GM21528 (cell line): ENCODE results near the gene DYNC1I1.

Experiments
- ATAC-seq: cut with Tn5 transposase; IDR thresholded peaks from one replicate; pipeline ENCODE4 v1.9.1; 2021; ENCODE audit warnings: mild to moderate bottlenecking, moderate library complexity; ENCODE audit not compliant: unreplicated experiment, low FRiP score

The DYNC1I1 gene

DNA sequence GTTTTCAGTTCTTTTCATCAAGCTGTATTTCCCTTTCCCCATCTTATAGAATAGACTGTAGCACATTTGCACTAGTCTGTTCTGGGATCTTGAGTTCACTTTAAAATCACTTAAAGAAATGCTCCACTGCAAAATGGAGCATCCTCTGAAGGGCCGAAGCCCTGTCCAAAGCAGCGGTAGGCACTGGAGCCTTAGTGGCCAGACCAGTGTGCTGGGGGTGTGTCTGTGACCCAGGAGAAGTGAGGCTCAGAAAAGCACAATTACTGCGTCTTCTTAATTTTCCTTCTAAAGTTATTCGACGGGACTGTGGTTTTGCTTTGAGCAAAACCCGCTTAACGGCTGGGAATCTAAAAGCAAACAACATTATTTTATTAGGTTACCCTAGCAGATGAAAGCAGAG is 343.8 kb downstream of the DYNC1I1 start:
- ATAC-seq, result no peak

GRCh38 chr7:96118449-96119001 is 346.2 kb downstream of the DYNC1I1 start:
- ATAC-seq, result no peak

DNA sequence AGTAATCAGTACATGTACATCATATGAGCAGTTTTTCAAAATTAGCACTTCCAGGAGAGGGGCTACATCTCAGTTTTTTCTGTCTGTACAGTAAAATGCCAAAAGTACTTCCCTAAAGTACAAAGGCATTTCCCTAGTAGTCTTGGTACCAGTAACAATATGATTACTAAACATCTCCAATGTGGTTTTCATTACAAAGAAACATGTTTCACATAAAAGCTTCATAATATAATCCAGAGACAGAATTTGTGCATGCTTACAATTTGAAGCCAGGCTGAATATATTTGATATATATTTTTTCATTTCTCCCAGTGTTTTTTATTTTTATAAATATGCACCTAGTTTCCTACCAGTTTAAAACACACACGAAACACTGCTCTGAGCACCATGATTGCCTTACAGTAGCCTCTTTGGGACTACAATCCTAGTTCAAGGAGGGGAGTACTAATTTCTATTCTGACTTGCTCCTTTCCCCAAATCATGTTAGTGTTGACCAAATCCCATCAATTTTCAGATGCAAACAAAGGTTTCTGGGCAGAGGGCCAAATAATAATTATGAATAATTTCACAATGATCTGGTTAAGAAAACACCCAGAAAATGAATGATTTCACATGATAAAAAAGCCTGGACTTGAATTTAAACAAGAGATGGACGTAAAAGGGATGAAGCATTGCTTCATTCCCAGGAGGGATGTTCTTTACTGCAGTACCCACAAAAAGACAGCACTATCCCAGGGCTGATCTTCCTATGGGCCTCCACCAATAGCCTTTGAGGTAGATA is 348.3 kb downstream of the DYNC1I1 start:
- no peak for ATAC-seq

DNA sequence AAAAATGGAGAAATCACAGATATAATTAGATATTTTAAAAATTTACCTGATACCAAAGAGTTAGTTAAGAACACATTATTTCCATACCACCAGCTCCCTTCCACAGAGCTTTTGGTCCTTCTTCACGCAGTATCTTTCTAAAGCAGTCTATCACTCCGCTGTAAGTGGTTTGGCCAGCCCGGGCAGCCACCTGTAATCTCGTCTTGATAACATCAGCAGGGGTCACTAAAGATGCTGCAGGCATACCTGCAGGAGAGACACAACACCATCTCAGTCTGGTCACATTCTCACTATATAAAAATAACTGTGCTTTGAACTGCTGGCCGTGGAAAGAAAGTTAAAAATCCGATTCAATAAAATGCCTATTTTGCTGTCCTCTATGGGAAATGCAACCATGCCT is 349.4 kb downstream of the DYNC1I1 start:
- ATAC-seq, result no peak

GRCh38 chr7:96122746-96123145 is 350.4 kb downstream of the DYNC1I1 start:
- ATAC-seq, result no peak

GRCh38 chr7:96126382-96126781 is 354.0 kb downstream of the DYNC1I1 start:
- ATAC-seq, result no peak

DNA sequence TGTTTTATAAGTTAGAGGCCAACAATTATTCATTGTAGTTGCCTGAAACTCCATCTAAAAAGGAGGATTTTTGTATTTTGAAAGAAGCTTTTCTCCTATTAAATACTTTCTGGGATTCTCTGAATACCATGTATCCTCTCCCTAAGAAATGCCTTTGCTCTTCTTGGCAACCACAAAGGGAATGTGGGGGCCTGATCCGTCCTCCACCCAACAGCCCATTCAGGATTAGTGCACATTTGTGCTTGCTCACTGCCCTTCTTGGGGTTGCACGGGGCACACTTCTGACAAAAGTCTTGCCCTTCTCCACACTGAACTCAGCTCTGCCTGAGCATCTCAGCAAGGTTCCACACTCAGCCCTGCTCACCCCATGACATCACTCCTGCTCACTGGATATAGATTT is 355.4 kb downstream of the DYNC1I1 start:
- no peak for ATAC-seq

GRCh38 chr7:96131525-96131924 is 359.2 kb downstream of the DYNC1I1 start:
- no peak for ATAC-seq

GRCh38 chr7:96135241-96135640 is 362.9 kb downstream of the DYNC1I1 start:
- ATAC-seq, result no peak

GRCh38 chr7:96136600-96137239 is 364.4 kb downstream of the DYNC1I1 start:
- ATAC-seq, result no peak

DNA sequence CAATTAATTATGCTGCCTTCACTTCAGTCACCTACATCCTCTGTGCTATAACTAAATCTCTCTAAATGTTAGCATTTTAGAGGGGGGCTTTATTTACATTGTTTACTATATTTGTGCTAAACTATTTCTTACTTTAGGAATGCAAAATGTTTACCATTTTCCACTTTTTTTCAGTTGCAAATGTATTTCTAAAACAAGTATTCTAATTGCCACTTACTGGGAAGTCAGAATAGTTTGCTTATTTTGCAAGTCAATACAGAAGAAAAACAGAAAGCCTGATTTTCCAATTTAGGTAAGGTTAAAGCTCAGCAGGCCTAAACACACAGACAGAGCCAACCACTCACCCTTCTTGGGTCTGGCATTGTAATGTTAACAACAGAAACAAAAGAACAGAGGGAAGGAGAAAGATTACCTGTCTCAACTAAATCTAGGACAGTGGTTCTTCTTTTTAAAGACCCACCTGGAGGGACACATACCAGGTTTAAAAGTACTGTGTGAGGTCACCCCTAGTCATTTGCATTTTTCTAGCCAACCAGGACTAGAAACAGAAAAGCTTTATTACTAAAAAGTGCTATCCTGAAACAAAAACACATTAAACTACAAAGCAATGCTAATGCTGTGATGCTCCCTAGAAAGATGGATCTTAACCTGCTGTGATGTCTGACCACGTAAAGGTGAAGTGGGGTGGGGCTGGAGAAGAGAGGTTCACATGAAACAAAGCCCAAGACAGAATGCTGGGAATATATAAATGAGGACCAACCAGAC is 371.3 kb downstream of the DYNC1I1 start:
- ATAC-seq, result no peak

DNA sequence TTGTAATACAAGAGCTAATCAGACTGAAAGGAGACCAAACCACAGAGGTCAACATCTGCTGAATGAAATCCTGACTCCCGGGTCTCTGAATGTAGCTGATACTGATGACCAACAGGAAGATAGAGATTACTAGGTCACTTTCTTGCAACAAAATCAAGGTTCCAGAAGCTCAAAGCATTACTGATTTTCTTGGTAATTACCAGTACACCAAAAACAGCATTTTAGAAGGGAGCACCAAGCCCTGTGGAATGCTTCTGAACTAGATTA is 371.8 kb downstream of the DYNC1I1 start:
- no peak for ATAC-seq
